Left ventricle myocardium inferior (tissue), 1 donor: ENCODE results near the gene ATP1A4. TPM values are rescaled to one million over a fixed set of nuclear protein-coding genes. Genes with fewer than 3 reads are reported as not detected.

Source experiments
- DNase-seq: peaks from one replicate; pipeline ENCODE4 v3.0.0-alpha.2; 2020
- H3K27ac ChIP-seq: fragments of 200-600 bp; replicated peaks from 2 replicates; pipeline ENCODE4 v1.8.0; 2021
- H3K27me3 ChIP-seq: fragments of 200-600 bp; 2 replicates; pipeline ENCODE4 v1.8.0; 2021; ENCODE audit warnings: low read depth
- H3K36me3 ChIP-seq: fragments of 200-600 bp; 2 replicates; pipeline ENCODE4 v1.8.0; 2021
- H3K4me1 ChIP-seq: fragments of 200-600 bp; 2 replicates; pipeline ENCODE4 v1.8.0; 2021
- H3K4me3 ChIP-seq: fragments of 200-600 bp; 2 replicates; pipeline ENCODE4 v1.8.0; 2021; ENCODE audit warnings: mild to moderate bottlenecking, moderate library complexity
- H3K9me3 ChIP-seq: fragments of 200-600 bp; replicated peaks from 2 replicates; pipeline ENCODE4 v1.8.0; 2021
- intact Hi-C: fragments of 100-400 bp; cut with micrococcal nuclease; formaldehyde crosslinking; loops from one replicate; pipeline ENCODE4 v1.11.0; 2022
- total RNA-seq: library from RNA; stranded (reverse); fragmentation: NEBNext Ultra II Directional; extraction: Animal tissue kit (Norgen Biotek cat#: 25700); gene quantifications from one replicate; pipeline ENCODE4 v1.2.1, GENCODE V29; 2021
- TF ChIP-seq, protein P1 (sequence below): fragments of 200-600 bp; IDR thresholded peaks from 2 replicates; pipeline ENCODE4 v1.8.0; 2021; ENCODE audit warnings: antibody characterized with exemption, mild to moderate bottlenecking, borderline replicate concordance
- donor health status: DM: no; HTN: yes; CAD: no; lungs with severe emphysema.

Gene ATP1A4
- total RNA-seq, 1 donor from 2014 or later: 0.11 TPM

DNA sequence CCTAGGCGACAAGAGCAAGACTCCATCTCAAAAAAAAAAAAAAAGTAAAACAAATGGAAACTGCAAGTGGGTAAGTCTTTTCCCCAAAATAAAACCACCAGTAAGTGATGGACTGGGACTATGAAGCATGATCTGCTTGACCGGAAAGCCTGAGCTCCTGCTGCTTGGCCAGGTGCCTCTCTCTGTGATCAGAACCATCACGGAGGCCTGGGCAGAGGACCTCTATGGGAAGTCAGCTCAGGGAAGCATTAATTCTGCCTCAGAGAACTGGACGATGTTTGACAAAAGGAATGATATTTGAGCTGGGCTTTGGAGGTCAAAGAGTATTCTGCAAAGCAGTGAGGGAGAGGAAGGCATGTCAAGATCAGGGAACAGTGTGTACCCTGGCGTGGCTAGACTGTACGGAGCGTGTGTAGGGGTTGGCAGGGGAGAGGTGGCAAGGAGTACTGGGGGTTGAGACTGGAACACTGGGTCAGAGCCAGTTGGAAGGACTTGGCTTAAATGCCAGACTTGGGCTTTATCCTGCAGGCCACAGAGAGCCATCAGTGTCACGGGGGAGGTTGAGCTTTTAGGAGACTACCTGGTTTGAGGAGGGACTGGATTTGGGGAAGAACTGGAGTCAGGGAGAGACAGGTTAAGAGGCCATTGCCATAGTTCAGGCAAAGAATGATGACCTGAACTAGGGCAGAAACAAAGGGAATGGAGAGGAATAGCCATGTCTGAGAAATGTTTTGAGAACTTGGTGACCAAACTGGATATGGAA is 19.4 kb upstream of the ATP1A4 start:
- intact Hi-C loops: no loop called here
- DNase-seq: peak; percentile 68
- peak overlapping the region; percentile 1 for H3K4me3 ChIP-seq

DNA sequence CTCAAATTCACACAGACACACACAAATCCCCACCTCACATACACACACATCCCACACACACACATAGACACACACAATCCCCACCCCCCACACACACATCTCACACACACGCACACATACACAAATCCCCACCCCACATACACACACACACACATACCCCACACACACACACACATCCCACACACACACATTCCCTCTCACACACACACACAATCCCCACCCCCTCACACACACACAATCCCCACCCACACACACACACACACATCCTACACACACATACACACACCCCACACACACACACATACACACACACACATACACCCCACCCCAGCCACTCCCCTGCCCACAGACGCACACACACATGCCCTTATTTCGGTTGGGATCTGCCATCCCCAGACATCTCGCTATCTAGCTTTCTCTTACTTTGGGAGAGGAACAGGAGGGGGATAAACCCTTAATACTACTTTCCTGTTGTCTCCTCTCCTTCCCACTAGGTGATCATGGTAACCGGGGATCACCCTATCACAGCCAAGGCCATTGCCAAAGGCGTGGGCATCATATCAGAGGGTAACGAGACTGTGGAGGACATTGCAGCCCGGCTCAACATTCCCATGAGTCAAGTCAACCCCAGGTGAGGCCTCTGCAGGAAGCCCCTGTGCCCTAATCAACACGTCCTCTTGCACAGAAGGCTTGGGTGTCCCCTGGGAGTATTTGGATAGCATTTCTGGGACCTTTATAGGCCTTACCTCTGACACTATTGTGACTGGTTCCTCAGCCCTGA is 17.2 kb upstream of the ATP1A4 start:
- Histone ChIP-seq H3K36me3 (peaks cover 78% of the 10 kb centered on the region), H3K27ac (peak overlapping the region; percentile 91), H3K27me3 (no peaks in the 10 kb centered on the region), H3K4me3 (no peak overlapping the region), H3K4me1 (peaks cover 62% of the 10 kb centered on the region), H3K9me3 (no peaks in the 10 kb centered on the region)
- DNase-seq: no peak
- intact Hi-C loops: no loop called here
- TF ChIP-seq, protein P1, sequence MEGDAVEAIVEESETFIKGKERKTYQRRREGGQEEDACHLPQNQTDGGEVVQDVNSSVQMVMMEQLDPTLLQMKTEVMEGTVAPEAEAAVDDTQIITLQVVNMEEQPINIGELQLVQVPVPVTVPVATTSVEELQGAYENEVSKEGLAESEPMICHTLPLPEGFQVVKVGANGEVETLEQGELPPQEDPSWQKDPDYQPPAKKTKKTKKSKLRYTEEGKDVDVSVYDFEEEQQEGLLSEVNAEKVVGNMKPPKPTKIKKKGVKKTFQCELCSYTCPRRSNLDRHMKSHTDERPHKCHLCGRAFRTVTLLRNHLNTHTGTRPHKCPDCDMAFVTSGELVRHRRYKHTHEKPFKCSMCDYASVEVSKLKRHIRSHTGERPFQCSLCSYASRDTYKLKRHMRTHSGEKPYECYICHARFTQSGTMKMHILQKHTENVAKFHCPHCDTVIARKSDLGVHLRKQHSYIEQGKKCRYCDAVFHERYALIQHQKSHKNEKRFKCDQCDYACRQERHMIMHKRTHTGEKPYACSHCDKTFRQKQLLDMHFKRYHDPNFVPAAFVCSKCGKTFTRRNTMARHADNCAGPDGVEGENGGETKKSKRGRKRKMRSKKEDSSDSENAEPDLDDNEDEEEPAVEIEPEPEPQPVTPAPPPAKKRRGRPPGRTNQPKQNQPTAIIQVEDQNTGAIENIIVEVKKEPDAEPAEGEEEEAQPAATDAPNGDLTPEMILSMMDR: no peak

More for the DNA sequence above, 19.4 kb upstream of the ATP1A4 start:
- TF ChIP-seq, protein P1: no peak
- peak overlapping the region; percentile 91 for H3K27ac ChIP-seq
- H3K9me3 ChIP-seq: no peaks in the 10 kb centered on the region
- H3K4me1 ChIP-seq: peaks cover 78% of the 10 kb centered on the region
- peaks cover 85% of the 10 kb centered on the region for H3K36me3 ChIP-seq
- no peaks in the 10 kb centered on the region for H3K27me3 ChIP-seq

DNA sequence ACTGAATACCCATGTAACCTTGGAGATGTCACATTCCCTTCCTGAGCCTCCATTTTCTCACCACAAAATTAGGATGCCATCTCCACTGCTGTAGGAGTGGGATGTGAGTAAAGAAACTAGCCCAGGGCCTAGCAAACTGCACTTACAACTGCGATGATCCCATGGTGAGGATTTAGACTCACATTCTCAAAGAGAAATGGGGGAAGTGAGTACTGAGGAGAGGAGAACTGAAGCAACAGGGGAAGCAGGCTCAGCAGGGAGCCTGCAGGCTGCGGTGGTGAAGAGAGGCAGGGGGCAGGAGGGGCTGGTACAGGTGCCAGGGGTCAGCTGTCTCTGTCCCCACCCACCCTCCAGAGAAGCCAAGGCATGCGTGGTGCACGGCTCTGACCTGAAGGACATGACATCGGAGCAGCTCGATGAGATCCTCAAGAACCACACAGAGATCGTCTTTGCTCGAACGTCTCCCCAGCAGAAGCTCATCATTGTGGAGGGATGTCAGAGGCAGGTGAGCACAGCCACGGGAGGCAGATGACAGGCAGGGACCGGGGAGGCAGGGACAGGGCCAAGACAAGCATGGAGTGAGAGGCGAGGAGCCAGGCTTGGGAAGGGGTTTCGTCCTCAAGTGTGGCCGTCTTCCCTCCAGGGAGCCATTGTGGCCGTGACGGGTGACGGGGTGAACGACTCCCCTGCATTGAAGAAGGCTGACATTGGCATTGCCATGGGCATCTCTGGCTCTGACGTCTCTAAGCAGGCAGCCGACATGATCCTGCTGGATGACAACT is 16.4 kb upstream of the ATP1A4 start:
- peaks cover 54% of the 10 kb centered on the region for H3K4me1 ChIP-seq
- H3K4me3 ChIP-seq: no peak overlapping the region
- no peaks in the 10 kb centered on the region for H3K9me3 ChIP-seq
- H3K36me3 ChIP-seq: peaks cover 78% of the 10 kb centered on the region
- H3K27ac ChIP-seq: peak overlapping the region; percentile 91
- TF ChIP-seq, protein P1: no peak
- no peak for DNase-seq
- intact Hi-C loops: no loop called here
- no peaks in the 10 kb centered on the region for H3K27me3 ChIP-seq

DNA sequence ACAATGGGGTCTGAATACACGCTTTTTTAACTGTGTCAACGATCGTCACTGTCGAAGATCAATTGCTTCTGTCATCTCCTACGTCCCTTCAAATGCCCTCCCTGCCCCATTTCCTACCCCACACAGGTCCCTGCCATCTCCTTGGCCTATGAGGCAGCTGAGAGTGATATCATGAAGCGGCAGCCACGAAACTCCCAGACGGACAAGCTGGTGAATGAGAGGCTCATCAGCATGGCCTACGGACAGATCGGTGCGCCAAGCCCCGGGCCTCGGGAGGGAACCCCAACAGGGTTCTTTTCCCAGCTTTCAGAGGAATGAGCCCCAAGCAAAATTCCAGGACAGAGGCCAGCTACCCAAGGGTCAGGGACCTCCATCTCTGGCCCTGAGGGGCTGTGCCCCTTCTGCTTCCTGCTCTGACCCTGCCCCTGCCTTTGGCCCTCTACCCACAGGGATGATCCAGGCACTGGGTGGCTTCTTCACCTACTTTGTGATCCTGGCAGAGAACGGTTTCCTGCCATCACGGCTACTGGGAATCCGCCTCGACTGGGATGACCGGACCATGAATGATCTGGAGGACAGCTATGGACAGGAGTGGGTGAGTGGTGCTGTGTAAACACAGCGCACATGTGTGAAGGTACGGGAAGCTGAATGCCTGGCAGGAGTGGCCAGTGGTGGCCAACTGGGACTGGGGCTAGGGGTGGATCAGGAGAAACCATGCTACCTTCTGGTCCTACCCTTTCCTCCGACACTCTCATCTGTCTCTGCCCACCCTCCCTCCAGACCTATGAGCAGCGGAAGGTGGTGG is 15.1 kb upstream of the ATP1A4 start:
- intact Hi-C loops: no loop called here

More for the DNA sequence above, 15.1 kb upstream of the ATP1A4 start:
- no peak overlapping the region for H3K4me3 ChIP-seq
- peaks cover 78% of the 10 kb centered on the region for H3K36me3 ChIP-seq
- H3K27me3 ChIP-seq: no peaks in the 10 kb centered on the region
- H3K9me3 ChIP-seq: no peaks in the 10 kb centered on the region
- H3K27ac ChIP-seq: peak overlapping the region; percentile 66
- DNase-seq: no peak
- peaks cover 40% of the 10 kb centered on the region for H3K4me1 ChIP-seq
- TF ChIP-seq, protein P1: no peak
